ENCODE data around the gene NOP53.
"Not testable (repeated sequence)": the region's sequence is repeated elsewhere in the genome, so short reads cannot be mapped to it uniquely, and the experiment has no call there.

NOP53 gene

GRCh38 chr19:47730521-47730889 lies 14.8 kb upstream of the NOP53 start:
- no peak overlapping the region for H3K4me3 ChIP-seq (ENCODE audit: low read length)
- no peak for TF ChIP-seq CTCF (IDR thresholded peaks at IDR 0.05; ENCODE audit: insufficient read depth, low read depth, low read length, missing control alignments)
- DNase-seq (ENCODE audit: low read depth): no peak

- no peak overlapping the region for H3K4me3 ChIP-seq (ENCODE audit: low read length)
- no peak for TF ChIP-seq CTCF (IDR thresholded peaks at IDR 0.05; ENCODE audit: insufficient read depth, low read depth, low read length, missing control alignments)
- no peak for DNase-seq (ENCODE audit: low read depth)
These were observed 14.4 kb upstream of the NOP53 start for GRCh38 chr19:47730910-47731309.

GRCh38 chr19:47735131-47735530 lies 10.2 kb upstream of the NOP53 start:
- no peak for DNase-seq (ENCODE audit: low read depth)
- H3K4me3 ChIP-seq (ENCODE audit: low read length): no peak overlapping the region

DNA sequence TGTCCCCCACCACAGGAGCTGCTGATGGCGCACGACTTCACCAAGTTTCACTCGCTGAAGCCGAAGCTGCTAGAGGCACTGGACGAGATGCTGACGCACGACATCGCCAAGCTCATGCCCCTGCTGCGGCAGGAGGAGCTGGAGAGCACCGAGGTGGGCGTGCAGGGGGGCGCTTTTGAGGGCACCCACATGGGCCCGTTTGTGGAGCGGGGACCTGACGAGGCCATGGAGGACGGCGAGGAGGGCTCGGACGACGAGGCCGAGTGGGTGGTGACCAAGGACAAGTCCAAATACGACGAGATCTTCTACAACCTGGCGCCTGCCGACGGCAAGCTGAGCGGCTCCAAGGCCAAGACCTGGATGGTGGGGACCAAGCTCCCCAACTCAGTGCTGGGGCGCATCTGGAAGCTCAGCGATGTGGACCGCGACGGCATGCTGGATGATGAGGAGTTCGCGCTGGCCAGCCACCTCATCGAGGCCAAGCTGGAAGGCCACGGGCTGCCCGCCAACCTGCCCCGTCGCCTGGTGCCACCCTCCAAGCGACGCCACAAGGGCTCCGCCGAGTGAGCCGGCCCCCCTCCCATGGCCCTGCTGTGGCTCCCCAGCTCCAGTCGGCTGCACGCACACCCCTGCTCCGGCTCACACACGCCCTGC lies 4.4 kb upstream of the NOP53 start:
- no peak overlapping the region for H3K4me3 ChIP-seq (ENCODE audit: low read length)
- no peak for DNase-seq (ENCODE audit: low read depth)
- no peak for TF ChIP-seq CTCF (IDR thresholded peaks at IDR 0.05; ENCODE audit: insufficient read depth, low read depth, low read length, missing control alignments)

More at GRCh38 chr19:47735131-47735530, 10.2 kb upstream of the NOP53 start:
- no peak for TF ChIP-seq CTCF (IDR thresholded peaks at IDR 0.05; ENCODE audit: insufficient read depth, low read depth, low read length, missing control alignments)

- TF ChIP-seq CTCF (IDR thresholded peaks at IDR 0.05; ENCODE audit: insufficient read depth, low read depth, low read length, missing control alignments): no peak
- no peak overlapping the region for H3K4me3 ChIP-seq (ENCODE audit: low read length)
- no peak for DNase-seq (ENCODE audit: low read depth)
These were observed 3.7 kb upstream of the NOP53 start for GRCh38 chr19:47741544-47742140.

DNA sequence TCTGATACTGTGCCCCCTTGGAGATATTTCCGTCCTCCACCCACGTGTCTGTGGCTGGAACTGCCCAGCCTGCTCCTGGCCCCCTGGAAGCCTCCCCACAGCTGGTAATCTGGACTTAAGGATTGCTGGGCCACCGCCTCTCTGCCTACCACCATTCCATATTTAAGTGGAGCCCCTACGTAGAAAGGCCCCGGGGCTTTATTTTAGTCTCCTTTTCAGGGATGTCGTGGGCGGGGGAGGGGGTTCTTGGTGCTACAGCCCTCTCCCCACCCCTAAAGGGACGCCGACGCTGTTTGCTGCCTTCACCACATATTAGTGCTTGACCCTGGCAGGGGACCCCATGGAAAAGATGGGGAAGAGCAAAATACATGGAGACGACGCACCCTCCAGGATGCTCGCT lies 2.7 kb upstream of the NOP53 start:
- no peak for TF ChIP-seq CTCF (IDR thresholded peaks at IDR 0.05; ENCODE audit: insufficient read depth, low read depth, low read length, missing control alignments)
- H3K4me3 ChIP-seq (ENCODE audit: low read length): no peak overlapping the region
- no peak for DNase-seq (ENCODE audit: low read depth)

GRCh38 chr19:47746129-47746528 lies 783 bp downstream of the NOP53 start:
- not testable (repeated sequence) for DNase-seq (ENCODE audit: low read depth)
- peak overlapping the region; percentile 62 for H3K4me3 ChIP-seq (ENCODE audit: low read length)
